NOMO-1 treated with DMSO at 0.1 percent for 48 hours (cell line): ENCODE data around the gene TMEM125.

Source experiments
- DNase-seq: peaks from one replicate; lab custom pipeline; 2025; ENCODE audit not compliant: unreplicated experiment; lab: John Stamatoyannopoulos, UW

The TMEM125 gene

DNA sequence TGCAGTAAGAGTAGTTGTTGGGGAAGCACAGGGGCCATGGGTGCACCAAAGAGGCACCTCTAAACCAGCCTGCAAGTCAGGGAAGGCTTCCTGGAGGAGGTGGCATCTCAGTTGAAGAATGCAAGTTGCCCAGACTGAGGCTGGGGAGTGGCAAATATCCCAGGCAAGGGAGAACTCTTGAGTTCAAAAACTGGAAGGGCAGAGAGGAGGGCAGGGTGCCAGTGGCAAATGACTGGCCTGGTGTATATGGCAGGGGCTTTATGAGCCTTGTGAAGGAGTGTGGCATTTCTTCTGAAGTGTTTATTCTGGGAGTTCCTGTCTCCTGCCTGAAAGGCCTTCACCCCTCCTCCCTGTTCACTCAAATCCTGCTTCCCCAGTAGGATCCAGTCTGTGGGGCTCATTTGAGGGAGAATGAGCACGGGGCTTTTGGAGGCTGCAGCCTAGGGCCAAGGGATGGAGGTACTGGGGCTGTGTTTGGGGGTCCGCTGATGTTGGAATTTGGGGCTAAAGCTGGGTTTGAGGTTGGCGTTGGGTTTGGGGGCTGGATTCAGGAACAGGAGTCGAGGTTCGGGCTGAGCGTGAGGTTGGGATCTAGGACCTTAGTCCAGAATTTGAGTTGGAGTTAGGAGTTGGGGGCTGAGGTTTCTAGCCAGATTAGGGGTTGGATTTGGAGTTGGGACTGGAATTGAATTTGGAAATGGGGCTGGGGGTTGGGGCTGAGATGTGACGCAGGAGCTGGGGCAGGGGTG lies at the start of gene TMEM125:
TSS of gene TMEM125 (plus strand) at position 357 of the 749 bp plus-strand sequence. CDS start 2,740 bp downstream, outside the sequence.
- no peak for DNase-seq

DNA sequence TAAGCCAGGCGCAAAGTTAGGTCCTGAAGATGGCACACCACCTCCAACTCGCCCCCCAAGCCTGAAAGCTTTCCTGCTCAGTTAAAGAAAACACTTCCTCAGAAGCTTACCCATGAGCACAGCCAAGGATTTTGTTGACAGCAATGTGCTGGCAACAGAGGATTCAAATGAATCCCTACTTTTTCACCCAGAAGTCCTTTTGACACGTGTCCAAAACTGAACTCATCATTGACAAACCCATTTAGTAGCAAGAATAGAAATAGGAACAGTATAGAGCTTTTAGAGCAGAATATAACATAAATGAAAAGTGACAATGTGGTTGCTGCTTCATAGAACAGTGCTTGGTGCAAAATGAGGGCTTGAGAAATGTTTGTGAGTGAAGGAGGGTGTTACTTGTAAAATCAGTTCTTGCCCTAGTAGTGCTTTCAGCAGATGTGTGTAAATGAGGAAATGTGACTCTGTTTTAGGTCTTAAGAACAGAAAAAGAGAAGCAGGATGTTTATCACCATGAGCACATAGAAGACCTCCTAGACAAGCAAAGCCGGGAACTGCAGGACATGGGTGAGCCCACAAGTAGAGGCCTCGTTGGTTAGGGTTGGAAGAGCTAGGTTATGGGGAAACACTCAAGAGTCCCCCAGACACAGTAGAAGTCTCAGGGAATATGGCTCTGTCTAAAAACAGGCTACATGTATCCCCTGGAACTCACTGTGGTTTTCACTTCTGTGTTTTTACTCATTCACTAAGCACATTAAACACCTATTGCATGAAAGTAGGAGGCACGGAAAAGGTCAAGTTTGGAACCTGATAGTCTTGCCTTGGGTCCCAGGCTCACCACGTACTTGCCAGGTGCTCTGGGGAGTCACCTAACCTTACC lies 48.6 kb upstream of the TMEM125 start:
- DNase-seq: peak; percentile 86

DNA sequence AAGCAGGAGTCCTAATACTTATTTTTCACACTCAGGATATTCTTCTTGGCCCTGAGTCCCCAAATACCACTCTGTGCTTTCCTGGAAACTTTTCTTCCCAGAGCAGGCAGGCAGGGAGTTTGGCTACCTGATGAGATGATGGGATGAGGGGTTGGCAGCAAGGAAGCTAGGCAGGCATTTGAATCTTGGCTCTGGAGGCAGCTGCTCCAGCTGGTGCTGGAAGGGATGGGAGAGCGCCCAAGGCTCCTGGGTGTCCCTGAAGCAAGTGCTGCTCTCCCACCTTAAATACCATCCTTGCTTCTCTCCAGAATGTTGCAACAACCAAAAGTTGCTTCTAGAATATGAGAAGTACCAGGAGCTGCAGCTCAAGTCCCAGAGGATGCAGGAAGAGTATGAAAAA lies 48.0 kb upstream of the TMEM125 start:
- DNase-seq: no peak

DNA sequence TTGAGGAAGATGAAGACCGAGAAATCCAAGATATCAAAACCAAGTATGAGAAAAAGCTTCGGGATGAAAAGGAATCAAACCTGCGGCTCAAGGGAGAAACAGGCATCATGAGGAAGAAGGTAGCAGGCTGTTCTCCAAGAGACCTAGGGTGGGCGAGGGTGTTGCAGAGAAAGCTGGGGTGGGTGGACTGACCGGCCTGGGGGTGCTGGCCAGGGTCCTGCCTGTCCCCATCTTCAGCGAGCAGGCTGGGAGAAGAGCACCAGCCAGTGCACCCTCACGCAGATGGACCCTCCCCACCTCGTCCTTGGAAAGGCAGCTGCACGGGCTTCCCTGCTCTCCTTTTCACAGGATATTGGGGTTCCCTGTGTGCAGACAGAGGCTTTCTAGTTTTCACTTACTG lies 46.9 kb upstream of the TMEM125 start:
- DNase-seq: no peak

DNA sequence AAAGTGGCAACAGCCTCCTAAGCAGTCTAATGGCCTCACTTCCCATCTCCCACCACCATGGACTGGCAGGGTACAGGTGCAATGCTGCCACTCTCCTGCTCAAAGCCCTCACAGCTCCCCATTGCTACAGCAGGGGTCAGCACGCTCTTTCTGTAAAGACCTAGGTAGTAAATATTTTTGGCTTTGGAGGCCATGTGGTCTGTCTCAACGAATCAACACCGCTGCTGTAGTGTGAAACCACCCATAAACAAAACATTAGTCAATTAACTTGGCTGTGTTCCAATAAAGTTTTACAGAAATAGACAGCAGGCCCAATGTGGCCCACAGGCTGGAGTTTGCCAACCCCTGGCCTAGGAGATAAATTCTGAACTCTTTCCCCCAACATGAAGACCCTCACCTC lies 44.6 kb upstream of the TMEM125 start:
- DNase-seq: no peak

DNA sequence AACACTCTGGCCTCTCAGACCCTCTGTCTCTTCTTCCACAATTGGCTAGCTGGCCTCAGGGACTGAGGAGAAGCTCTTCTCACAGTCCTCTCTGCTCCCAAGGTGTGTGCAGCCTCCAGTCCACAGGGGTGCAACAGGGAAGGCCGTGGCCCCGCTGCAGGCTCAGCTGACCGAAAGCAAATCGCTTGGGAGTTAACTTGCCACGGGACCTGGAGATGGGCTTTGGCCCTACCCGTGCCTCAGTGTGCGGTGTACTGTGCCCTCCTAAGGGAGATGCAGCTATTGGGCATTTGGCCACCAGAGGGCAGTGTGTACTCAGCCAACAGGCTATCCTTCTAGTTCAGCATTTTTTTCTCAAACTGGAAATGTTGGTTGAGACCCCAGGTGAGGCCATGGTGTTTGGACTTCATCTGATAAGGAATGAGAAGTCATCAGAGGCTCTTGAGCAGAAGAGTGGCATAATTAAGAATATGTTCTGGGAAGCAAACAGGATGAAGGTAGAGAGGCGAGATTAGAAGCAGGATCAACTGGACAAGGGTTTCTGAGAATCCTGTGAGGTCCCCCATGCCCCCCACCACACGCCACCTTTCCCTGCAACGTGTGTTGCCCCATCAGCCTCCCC lies 42.5 kb upstream of the TMEM125 start:
- DNase-seq: peak; percentile 43

DNA sequence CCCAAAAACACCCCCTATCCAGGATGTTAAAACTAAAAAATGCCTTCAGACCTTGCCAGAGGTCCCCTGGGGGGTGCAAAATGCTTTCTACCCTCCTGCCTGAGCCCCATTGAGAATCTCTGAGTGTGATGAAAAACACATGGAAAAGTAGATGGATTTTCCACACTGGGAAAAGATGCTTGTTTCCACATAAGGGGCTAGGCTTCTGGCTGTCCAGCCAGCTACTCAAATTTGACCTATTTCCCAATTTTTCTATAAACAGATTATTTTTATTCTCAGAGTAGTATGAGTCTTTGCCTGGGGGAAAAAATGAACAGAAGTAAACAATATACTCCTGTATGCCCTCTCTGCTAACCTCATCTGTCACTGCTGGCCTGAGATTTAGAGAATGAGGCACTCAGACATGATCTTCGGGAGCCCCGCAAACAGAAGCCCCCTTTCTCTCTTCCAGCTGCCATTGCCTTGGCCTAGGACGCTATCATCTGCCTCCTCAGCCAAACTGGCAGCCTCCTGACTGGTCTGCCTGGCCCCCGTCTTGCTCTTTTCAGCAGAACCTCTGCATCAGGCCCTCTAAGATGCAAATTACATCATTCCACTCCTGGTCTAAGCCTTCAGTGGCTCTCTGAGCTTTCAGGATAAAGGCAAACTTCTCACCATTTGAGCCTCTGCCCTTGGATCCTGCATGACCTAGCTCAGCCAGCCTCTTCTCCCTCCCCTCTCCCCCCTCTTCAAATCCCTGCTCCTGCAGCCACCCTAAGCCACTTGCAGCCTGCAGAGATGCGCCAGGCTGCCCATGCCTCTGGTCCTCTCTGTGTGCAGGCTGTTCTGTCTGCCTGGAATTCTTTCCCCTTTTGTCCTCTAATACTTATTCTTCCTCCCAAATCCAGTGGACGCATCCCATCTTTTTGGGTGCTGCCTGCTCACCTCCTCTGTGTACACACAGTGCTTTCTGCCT lies 39.7 kb upstream of the TMEM125 start:
- no peak for DNase-seq

DNA sequence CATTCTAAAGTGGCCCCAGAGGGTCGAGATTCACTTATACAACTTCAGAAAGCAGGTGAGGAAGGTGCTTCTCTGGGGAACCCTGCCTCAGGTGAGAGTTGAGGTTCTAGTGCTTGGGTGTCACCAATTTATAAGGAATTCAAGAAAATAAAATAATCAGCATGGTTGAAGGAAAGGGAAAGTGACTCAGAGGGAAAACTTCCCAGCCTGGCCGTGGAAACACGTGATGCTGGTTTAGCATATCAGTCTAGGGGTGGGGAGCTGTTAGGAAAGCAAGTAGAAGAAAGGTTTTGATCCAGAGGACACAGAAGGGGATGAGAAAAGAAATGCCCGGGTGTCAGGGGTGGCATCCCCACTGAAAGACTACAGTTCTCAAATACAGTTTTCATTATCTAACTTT lies 37.7 kb upstream of the TMEM125 start:
- DNase-seq: no peak

DNA sequence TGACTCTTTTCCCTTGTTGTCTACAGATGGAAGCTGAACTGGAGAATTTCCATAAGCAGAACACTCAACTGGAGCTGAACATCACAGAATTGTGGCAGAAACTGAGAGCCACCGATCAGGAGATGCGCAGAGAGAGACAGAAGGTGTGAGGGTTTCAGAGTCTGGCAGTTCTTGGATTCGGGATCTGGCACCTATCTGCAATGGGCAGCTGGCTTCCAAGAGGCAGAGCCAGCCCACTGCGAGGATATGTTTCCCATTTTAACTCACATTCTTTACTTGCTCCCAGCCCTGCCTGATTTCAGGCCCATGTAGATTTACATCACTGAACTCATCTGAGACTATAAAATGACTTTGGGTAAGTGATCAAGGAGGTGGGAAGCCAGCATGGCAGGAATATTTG lies 37.3 kb upstream of the TMEM125 start:
- DNase-seq: no peak

DNA sequence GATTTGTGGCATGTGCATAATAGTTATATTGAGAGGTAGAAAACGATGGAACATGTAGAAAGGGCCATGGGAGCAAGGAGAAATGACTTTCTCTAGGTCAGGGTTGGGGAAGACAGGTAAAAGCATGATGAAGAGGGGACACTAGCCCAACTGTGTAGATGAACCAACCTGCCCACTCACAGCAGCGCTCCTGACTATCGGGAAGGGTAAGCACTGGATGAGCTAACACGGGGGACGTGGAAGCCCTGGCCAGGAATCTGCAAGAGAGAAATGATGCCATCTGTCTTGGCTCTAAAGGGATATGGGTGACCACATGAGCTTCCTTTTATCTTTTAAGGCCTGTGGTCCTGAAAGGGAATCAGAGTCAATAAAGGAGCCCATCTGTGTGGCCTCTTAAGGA lies 36.2 kb upstream of the TMEM125 start:
- no peak for DNase-seq

DNA sequence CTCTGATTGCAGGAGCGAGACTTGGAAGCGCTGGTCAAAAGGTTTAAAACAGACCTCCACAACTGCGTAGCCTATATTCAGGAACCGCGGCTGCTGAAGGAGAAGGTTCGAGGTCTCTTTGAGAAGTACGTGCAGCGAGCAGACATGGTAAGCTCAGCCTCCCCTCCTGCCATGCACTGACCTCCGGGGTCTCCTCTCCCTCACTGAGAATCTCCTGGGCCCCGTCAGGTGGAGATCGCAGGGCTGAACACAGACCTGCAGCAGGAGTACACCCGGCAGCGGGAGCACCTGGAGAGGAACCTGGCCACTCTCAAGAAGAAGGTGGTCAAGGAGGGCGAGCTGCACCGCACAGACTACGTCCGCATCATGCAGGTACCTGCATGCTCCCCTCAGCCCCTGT lies 35.5 kb upstream of the TMEM125 start:
- DNase-seq: no peak

DNA sequence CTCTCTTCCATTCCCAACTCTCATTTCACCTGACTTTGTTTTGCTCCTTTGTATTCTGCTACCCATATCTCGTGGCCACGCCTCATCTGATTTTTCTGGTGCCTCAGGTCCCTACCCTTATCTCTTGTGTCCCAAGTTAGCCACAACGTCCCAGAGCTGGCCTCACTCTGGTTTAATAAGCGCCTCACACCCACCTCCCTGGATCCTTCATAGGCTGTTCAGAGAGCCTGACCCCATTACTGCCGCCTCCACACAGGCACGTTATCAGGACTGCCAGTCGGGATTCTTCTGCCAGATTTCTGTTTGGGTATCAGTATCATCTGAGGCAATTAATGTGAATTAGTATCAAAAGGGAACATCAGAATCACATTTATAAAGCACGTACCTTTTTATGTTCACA lies 34.7 kb upstream of the TMEM125 start:
- DNase-seq: no peak

DNA sequence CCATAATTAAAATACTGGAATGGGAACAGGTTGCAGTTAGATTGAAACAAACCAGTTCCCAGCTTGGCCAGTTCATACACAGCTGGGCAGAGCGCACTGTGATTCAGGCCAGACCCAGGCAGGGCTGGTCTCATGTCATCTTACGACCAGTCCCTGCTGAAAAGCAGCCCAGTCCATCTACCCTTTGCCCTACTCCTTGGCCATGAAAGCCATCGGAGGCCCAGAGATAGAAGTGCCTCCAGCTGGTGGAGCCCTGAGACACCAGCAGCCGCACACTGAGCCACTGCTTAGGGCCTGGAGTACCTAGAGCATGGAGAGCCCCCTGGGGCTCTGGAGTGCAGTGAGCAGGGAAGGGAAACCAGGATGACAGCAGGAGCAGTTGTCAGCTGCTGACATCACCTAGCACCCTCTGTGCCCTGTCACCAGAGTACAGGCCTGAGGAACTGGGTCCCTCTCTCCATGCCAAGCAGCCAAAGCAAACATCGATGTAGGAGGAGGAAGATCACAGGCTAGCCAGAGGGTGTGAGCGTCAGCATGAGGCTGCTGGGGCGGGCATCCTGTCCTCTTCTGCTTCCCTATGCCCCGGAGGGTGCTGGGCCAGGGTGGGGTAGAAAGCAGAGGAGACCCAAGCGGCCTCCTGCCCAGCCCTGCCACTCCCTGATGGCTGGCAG lies 34.2 kb upstream of the TMEM125 start:
- DNase-seq: no peak

DNA sequence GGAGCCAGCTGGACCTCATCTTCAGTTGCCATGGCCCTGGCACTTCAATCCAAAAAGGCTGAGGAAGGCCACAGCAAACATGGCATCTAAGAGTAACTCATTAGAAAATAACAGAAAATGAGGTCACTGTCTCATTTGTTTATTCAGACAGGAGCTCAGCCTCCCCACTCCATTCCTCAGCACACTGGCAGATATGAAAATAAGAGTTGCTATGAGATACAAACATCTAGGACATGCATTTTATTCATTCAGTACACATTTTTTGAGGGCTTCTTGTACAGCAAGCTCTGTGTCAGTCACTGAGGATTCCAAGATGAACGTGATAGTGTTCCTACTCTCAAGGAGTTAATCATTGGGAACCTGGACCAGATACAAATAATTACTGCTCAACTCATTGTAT lies 32.7 kb upstream of the TMEM125 start:
- DNase-seq: no peak

DNA sequence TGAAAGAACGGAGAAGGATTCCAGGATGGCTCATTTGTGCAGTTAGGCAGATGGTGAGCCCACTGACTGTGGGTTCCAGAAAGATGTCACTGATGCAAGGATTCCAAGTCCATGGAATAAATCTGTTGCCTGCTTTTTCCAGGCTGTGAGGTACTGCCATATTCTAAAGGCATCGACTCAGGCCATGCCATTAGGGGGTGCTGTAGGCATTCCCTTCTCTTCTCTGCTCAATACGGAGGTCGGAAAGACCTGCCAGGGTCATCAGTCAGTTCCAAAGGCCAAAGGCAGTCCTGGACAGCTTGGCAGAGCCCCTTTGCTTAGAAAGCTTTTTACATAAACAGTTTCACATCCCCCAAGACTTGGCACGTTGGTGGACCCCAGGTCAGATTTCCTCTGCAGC lies 31.7 kb upstream of the TMEM125 start:
- DNase-seq: peak; percentile 30

DNA sequence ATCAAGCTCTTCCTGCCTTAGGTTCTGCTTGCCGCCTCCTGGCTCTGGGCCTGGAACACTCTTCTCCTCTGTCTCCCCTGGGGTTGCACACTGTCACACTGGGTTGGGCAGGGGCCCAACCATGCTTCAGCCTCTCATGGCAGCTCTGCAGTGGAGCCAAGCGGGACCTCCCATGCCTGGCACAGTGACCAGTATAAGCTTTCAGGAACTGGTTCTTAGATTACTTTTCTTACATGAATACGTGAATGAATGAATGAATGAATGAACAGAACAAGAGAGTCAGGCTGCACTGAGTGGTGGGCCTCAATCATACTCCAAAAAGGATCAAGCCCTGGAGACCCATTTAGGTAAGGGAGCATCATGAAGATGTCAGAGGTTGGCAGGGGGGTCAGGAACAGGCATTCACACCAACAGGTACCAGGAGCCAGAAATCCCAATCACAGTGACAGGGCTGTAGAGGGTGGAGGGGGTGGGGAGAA lies 30.8 kb upstream of the TMEM125 start:
- no peak for DNase-seq

DNA sequence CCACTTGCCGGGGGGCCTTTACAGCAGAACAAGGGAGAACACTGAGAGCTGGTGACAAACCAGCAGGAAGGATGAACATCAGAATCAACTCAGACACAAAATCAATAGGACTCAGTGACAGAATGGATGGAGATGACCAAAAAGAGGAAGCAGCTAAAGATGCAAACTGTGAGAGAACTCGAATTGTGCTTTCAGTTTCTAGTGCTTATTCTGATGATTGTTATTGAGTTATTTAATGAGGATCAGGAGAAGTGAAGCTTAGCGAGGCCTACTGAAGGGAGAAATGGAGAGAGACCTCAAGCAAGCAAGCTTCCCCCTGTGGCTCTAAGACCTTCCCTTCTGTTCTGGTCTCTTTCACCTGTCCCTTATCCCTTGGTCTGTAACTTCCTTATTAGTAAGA lies 30.3 kb upstream of the TMEM125 start:
- DNase-seq: peak; percentile 92

DNA sequence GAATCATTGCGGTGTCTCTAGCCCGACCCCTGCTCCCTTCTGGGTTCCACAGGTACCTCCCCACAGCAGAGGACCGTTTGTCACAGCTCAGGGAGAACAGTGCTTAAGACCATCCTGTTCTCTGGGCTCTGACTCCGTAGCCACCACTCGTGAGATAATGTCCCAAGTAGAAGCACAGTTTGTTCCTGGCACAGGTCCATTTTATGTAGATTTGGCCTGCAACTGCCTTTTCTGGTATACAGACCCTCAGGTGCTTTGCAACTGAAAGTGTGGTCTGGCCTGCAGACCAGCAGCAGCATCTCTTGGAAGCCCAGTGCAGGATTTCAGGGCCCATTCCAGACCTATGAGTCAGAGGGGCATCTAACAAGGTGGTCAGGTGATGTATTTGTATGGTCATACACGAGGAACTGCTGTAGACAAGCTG lies 28.4 kb upstream of the TMEM125 start:
- no peak for DNase-seq

DNA sequence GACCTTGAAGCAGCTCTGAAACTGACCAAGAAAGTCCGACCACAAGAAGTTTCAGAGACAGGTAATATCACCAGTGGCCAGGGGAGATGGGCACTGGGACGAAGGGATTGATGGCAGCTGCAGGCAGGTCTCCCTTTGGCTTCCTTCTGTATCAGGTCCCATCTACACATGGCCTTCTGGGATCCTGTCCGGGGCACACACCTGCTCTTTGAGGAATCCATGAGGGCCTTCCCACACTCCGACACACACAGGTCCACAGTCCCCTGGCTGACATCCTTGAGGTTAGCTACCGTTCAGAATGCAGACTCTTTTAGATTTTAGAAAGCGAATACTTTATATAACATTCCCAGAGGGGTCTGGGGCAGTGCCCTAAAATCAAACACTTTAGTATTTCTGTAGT lies 26.5 kb upstream of the TMEM125 start:
- DNase-seq: no peak
